GM19043 (cell line): ENCODE measurements around the gene RAB11B.
"Not testable (repeated sequence)": the region's sequence is repeated elsewhere in the genome, so short reads cannot be mapped to it uniquely, and the experiment has no call there.

Experiments used
- ATAC-seq: cut with Tn5 transposase; IDR thresholded peaks from one replicate; pipeline ENCODE4 v1.9.1; 2021; ENCODE audit warnings: low read depth; ENCODE audit not compliant: unreplicated experiment

RAB11B gene

GRCh38 chr19:8393192-8393870, 3.2 kb downstream of the RAB11B start:
- no peak for ATAC-seq

- ATAC-seq, result no peak
Measured at GRCh38 chr19:8393871-8394250, 3.7 kb downstream of the RAB11B start.

GRCh38 chr19:8395621-8396082, 5.5 kb downstream of the RAB11B start:
- no peak for ATAC-seq

- ATAC-seq, result no peak
Measured at GRCh38 chr19:8396185-8396562, 6.0 kb downstream of the RAB11B start.

- no peak for ATAC-seq
Measured at GRCh38 chr19:8396563-8397203, 6.5 kb downstream of the RAB11B start.

- no peak for ATAC-seq
Measured at GRCh38 chr19:8397271-8397670, 7.1 kb downstream of the RAB11B start.

GRCh38 chr19:8397746-8398310, 7.7 kb downstream of the RAB11B start:
- no peak for ATAC-seq

- ATAC-seq, result no peak
Measured at GRCh38 chr19:8398311-8398771, 8.2 kb downstream of the RAB11B start.

- ATAC-seq, result no peak
Measured at GRCh38 chr19:8399681-8400188, 9.6 kb downstream of the RAB11B start.

- ATAC-seq, result no peak
Measured at GRCh38 chr19:8401981-8402411, 11.8 kb downstream of the RAB11B start.

GRCh38 chr19:8403098-8403819, 13.1 kb downstream of the RAB11B start:
- no peak for ATAC-seq

GRCh38 chr19:8403820-8404109, 13.6 kb downstream of the RAB11B start:
- no peak for ATAC-seq

GRCh38 chr19:8404391-8405151, 14.4 kb downstream of the RAB11B start:
- no peak for ATAC-seq

GRCh38 chr19:8410718-8411117, 20.6 kb downstream of the RAB11B start:
- ATAC-seq, result not testable (repeated sequence)

GRCh38 chr19:8412783-8413628, 22.8 kb downstream of the RAB11B start, which contains the start of gene MARCHF2:
TSS of gene MARCHF2 (plus strand) at chr19:8413305. CDS start at chr19:8421841, 8,536 bp downstream.
- ATAC-seq, result peak; percentile 99

- no peak for ATAC-seq
Measured at GRCh38 chr19:8413629-8413995, 23.5 kb downstream of the RAB11B start.

- ATAC-seq, result no peak
Measured at GRCh38 chr19:8416796-8417195, 26.6 kb downstream of the RAB11B start.

- ATAC-seq, result no peak
Measured at GRCh38 chr19:8421484-8422461, 31.6 kb downstream of the RAB11B start.
